Nephron progenitor cell (in vitro differentiated cells): ENCODE results near the gene ASAP2.

Experiments
- DNase-seq: peaks from one replicate; pipeline ENCODE4 v3.0.0; 2021
- H3K27ac Mint-ChIP-seq: 2 replicates; pipeline ENCODE4 v1.8.0; 2021; ENCODE audit warnings: mild to moderate bottlenecking, moderate library complexity, mixed read lengths
- H3K27me3 Mint-ChIP-seq: 2 replicates; pipeline ENCODE4 v1.8.0; 2021; ENCODE audit warnings: mild to moderate bottlenecking, low read depth, mixed read lengths; ENCODE audit not compliant: poor library complexity
- H3K36me3 Mint-ChIP-seq: 2 replicates; pipeline ENCODE4 v1.8.0; 2021; ENCODE audit warnings: low read depth, mixed read lengths
- H3K4me1 Mint-ChIP-seq: 2 replicates; pipeline ENCODE4 v1.8.0; 2021; ENCODE audit warnings: mixed read lengths
- H3K4me3 Mint-ChIP-seq: 2 replicates; pipeline ENCODE4 v1.8.0; 2021; ENCODE audit warnings: mild to moderate bottlenecking, moderate library complexity, mixed read lengths
- H3K9me3 Mint-ChIP-seq: 2 replicates; pipeline ENCODE4 v1.8.0; 2021; ENCODE audit warnings: mild to moderate bottlenecking, moderate library complexity, mixed read lengths
- CTCF ChIP-seq: fragments of 200-600 bp; sonication (generic); IDR thresholded peaks from 2 replicates; pipeline ENCODE4 v1.5.0; 2021; ENCODE audit warnings: antibody characterized with exemption

ASAP2 gene

GRCh38 chr2:9400268-9401058 is 193.9 kb downstream of the ASAP2 start:
- Mint-ChIP-seq H3K4me3 (no peak overlapping the region), H3K4me1 (peaks cover 29% of the 10 kb centered on the region), H3K9me3 (no peaks in the 10 kb centered on the region), H3K36me3 (peaks cover 32% of the 10 kb centered on the region), H3K27ac (peak overlapping the region; percentile 93), H3K27me3 (no peaks in the 10 kb centered on the region)
- TF ChIP-seq CTCF = no peak
- DNase-seq = no peak

GRCh38 chr2:9401059-9401547 is 194.5 kb downstream of the ASAP2 start:
- Mint-ChIP-seq H3K4me3 (no peak overlapping the region), H3K9me3 (no peaks in the 10 kb centered on the region), H3K36me3 (peaks cover 28% of the 10 kb centered on the region), H3K4me1 (peaks cover 29% of the 10 kb centered on the region), H3K27ac (peak overlapping the region; percentile 91), H3K27me3 (no peaks in the 10 kb centered on the region)
- DNase-seq = no peak
- no peak for TF ChIP-seq CTCF

DNA sequence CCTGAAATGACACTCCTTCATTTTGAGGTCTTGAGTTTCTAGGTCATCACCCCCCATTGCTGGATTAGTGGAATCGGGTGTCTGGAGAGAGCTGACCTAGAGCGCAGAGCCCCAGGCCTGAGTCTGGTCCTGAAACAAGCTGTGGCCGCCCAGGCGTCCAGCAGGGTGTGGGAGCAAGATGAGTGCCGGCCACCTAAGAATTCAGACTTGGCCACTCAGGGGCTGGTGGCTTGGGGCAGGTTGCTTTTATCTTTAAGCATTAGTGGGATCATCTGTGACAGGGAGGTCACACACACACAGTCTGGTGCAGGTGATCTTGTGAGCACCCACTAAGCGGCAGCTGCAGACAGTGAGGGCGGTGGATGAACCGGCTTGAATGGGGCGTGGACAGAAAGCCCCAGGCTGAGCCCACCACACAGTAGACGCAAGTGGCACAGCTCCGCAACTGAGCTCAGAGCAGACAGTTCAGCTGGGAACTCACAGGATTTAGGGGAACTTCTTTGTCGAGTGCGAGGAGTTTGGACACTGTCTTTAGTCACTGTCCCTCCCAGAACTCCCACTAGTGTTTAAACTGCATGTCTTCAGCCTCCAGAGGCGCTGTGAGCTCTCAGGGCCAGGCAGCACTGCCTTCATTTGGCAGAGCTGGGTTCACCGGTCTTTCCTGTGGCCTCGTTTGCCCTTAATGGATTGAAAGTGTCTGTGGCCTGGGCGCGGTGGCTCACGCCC is 195.2 kb downstream of the ASAP2 start:
- TF ChIP-seq CTCF = no peak
- Mint-ChIP-seq H3K27me3 (no peaks in the 10 kb centered on the region), H3K27ac (peak overlapping the region; percentile 91), H3K36me3 (peaks cover 26% of the 10 kb centered on the region), H3K9me3 (no peaks in the 10 kb centered on the region), H3K4me1 (peaks cover 31% of the 10 kb centered on the region), H3K4me3 (no peak overlapping the region)
- no peak for DNase-seq

DNA sequence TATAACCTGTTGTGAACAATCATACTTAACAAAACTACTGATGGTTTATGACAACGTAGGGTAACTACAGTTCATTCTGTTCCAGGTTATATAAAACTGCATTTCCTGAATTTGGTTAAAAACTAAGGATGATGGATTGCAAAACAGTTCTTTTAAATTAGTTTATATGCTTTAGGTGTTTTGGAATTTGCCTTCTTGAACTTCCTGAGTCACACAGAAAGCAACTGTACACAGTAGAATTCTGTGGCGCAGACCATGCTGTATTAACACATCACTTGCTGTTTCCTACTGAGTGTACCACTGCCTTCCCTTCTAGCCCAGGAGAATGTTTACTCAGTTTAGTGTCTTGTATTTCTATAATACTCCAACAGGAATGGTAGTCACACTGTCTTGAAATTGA is 197.3 kb downstream of the ASAP2 start:
- Mint-ChIP-seq H3K4me3 (no peak overlapping the region), H3K27ac (peak overlapping the region; percentile 33), H3K4me1 (peaks cover 38% of the 10 kb centered on the region), H3K9me3 (no peaks in the 10 kb centered on the region), H3K27me3 (no peaks in the 10 kb centered on the region), H3K36me3 (peaks cover 15% of the 10 kb centered on the region)
- no peak for DNase-seq
- TF ChIP-seq CTCF = no peak

- H3K9me3 Mint-ChIP-seq = no peaks in the 10 kb centered on the region
- H3K4me3 Mint-ChIP-seq = no peak overlapping the region
- H3K4me1 Mint-ChIP-seq = peaks cover 32% of the 10 kb centered on the region
- DNase-seq = no peak
- H3K36me3 Mint-ChIP-seq = peaks cover 12% of the 10 kb centered on the region
- no peak for TF ChIP-seq CTCF
- H3K27ac Mint-ChIP-seq = no peak overlapping the region
- no peaks in the 10 kb centered on the region for H3K27me3 Mint-ChIP-seq
These were observed 197.8 kb downstream of the ASAP2 start for GRCh38 chr2:9404451-9404850.
